Lower leg skin (tissue), 4 donors: Measurements from ENCODE around the gene BRS3. TPM values are rescaled to one million over a fixed set of nuclear protein-coding genes. Genes with fewer than 3 reads are reported as not detected.
"Not testable (repeated sequence)": the region's sequence is repeated elsewhere in the genome, so short reads cannot be mapped to it uniquely, and the experiment has no call there.

Source experiments
- DNase-seq, 2 donors: peaks; one replicate each; pipeline ENCODE4 v3.0.0-alpha.2; 2019; ENCODE audit warnings: low spot score in 2 of 2
- H3K4me3 ChIP-seq: fragments of 200-600 bp; sonication (generic); 2 replicates; pipeline ENCODE4 v1.5.1; 2017; ENCODE audit warnings: mild to moderate bottlenecking, low read depth; ENCODE audit not compliant: poor library complexity, severe bottlenecking
- POLR2A ChIP-seq, 2 donors: fragments of 450-650 bp; IDR thresholded peaks; one replicate each; pipeline ENCODE4 v1.6.1; 2016 to 2017; ENCODE audit warnings: antibody characterized with exemption in 2 of 2, mild to moderate bottlenecking in 1 of 2, moderate library complexity in 1 of 2
- WGBS, 2 donors: methylation state at CpG; one replicate each; pipeline ENCODE4 v1.1.5; 2018; 5-methylcytosine and 5-hydroxymethylcytosine counted together
- intact Hi-C: fragments of 100-400 bp; cut with DNase I; formaldehyde crosslinking; loops from one replicate; pipeline ENCODE4 v1.15.0; 2023; ENCODE audit warnings: low total_unique reads
- total RNA-seq, 4 donors: library from RNA; depleted of rRNA; stranded (reverse); fragments of >200 nt; gene quantifications; one replicate each; pipeline ENCODE4 v1.1.0, GENCODE V29; 2016
- TF ChIP-seq, protein P1 (sequence below), 3 donors: fragments of 450-650 bp; IDR thresholded peaks; one replicate each; pipeline ENCODE4 v1.5.1; 2016; ENCODE audit warnings: antibody characterized with exemption in 3 of 3, mild to moderate bottlenecking in 3 of 3, moderate library complexity in 2 of 3

Gene BRS3
- not detected for total RNA-seq

DNA sequence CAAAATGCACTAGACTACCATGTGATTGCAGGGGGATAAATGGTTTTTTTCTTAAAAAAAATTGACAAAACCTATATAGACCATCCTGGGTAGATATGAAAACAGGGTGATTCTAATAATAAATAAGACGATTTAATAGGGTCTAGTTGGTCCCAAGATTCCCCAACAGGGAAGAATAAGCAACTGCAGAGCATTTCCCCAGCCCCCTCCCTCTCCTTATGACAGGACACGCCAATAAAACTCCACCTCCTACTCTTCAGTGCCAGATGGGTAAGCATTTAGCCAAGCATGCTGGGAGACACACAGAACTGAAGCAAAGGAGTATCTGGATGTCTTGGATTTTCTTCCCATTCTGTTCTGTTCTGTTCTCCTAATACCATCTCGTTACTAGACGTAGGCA is at the start of gene BRS3:
Gene BRS3 (plus strand): TSS at position 301 of the 400 bp plus-strand sequence. CDS start 168 bp downstream, outside the sequence.
- TF ChIP-seq, protein P1, sequence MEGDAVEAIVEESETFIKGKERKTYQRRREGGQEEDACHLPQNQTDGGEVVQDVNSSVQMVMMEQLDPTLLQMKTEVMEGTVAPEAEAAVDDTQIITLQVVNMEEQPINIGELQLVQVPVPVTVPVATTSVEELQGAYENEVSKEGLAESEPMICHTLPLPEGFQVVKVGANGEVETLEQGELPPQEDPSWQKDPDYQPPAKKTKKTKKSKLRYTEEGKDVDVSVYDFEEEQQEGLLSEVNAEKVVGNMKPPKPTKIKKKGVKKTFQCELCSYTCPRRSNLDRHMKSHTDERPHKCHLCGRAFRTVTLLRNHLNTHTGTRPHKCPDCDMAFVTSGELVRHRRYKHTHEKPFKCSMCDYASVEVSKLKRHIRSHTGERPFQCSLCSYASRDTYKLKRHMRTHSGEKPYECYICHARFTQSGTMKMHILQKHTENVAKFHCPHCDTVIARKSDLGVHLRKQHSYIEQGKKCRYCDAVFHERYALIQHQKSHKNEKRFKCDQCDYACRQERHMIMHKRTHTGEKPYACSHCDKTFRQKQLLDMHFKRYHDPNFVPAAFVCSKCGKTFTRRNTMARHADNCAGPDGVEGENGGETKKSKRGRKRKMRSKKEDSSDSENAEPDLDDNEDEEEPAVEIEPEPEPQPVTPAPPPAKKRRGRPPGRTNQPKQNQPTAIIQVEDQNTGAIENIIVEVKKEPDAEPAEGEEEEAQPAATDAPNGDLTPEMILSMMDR (IDR thresholded peaks at IDR 0.05), result no peak
- TF ChIP-seq POLR2A (IDR thresholded peaks at IDR 0.05), result no peak
- H3K4me3 ChIP-seq, result no peak within 1 kb of the TSS
- no peak for DNase-seq
- WGBS, 2 donors, result 58 to 66% methylated on average over 4 of the region's 4 CpGs
- intact Hi-C loops, result no loop called here

DNA sequence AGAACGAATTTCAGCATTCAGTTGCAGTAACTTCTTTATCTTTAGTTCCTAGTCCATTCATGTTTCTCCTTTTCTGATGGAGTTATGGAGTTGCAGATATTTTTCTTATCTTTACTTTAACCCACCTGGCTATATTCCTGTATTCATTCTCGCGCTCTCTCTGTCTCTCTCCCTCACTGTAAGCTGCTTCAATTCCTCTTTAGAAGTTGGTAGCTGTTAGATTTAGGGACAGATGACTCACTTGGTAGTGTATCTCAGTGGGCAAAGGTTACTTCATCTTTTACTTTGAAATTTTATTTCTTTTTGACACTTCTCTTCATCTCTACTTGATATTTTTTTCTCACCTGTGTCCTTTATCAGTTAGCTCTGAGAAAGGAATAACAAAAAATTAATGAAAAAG is 49.6 kb upstream of the BRS3 start:
- intact Hi-C loops, result no loop called here
- no peak for DNase-seq
- TF ChIP-seq, protein P1 (IDR thresholded peaks at IDR 0.05), result no peak
- no peak for TF ChIP-seq POLR2A (IDR thresholded peaks at IDR 0.05)
- no peak overlapping the region for H3K4me3 ChIP-seq
- WGBS, 2 donors, result 72 to 89% methylated on average over 3 of the region's 3 CpGs

- 89 to 97% methylated on average over 7 to 17 of the region's 18 CpGs for WGBS, 2 donors
- H3K4me3 ChIP-seq, DNase-seq, intact Hi-C loops: not testable (repeated sequence)
Observed at GRCh38 chrX:136445674-136446073, 42.1 kb upstream of the BRS3 start.

- intact Hi-C loops, result no loop called here
- no peak overlapping the region for H3K4me3 ChIP-seq
- DNase-seq, result no peak
- WGBS, 2 donors, result 91 to 92% methylated on average over 6 of the region's 6 CpGs
- TF ChIP-seq, protein P1 (IDR thresholded peaks at IDR 0.05), result no peak
- no peak for TF ChIP-seq POLR2A (IDR thresholded peaks at IDR 0.05)
Observed at GRCh38 chrX:136446208-136446607, 41.5 kb upstream of the BRS3 start.

- intact Hi-C loops, result no loop called here
- no peak for DNase-seq
- WGBS, 2 donors, result 81 to 84% methylated on average over 2 of the region's 2 CpGs
- H3K4me3 ChIP-seq, result no peak overlapping the region
- TF ChIP-seq, protein P1 (IDR thresholded peaks at IDR 0.05), result no peak
- no peak for TF ChIP-seq POLR2A (IDR thresholded peaks at IDR 0.05)
Observed at GRCh38 chrX:136447308-136447707, 40.4 kb upstream of the BRS3 start.

DNA sequence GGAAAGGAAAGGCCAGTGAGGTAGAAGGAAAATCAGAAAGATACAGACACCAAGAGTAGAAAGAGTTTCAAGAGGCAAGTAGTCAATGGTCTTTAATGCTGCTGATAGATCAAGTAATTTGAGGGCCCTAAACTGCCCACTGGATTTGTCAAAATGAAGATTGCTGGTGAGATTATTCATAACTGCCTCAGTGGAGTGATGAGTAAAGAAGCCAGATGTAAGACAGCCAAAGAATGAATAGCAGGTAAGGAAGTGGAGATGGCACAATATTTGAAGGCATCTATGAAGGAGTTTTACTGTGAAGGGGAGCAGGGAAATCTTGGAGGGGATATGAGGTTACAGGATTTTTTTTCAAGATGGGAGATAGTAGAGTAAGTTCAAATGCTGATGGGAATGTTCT is 39.8 kb upstream of the BRS3 start:
- TF ChIP-seq POLR2A (IDR thresholded peaks at IDR 0.05), result no peak
- TF ChIP-seq, protein P1 (IDR thresholded peaks at IDR 0.05), result no peak
- DNase-seq, result no peak
- H3K4me3 ChIP-seq, result no peak overlapping the region
- intact Hi-C loops, result no loop called here
